HG02623 (cell line): ENCODE measurements around the gene SGMS1.

ENCODE experiments used
- ATAC-seq: cut with Tn5 transposase; IDR thresholded peaks from one replicate; pipeline ENCODE4 v1.9.1; 2021; ENCODE audit warnings: moderate library complexity; ENCODE audit not compliant: unreplicated experiment

Gene SGMS1

GRCh38 chr10:50404021-50404773, 219.6 kb downstream of the SGMS1 start:
- ATAC-seq, result no peak

GRCh38 chr10:50403074-50403473, 220.7 kb downstream of the SGMS1 start:
- ATAC-seq, result no peak

- no peak for ATAC-seq
These were observed 221.3 kb downstream of the SGMS1 start for GRCh38 chr10:50402466-50402865.

GRCh38 chr10:50400694-50401093, 223.1 kb downstream of the SGMS1 start:
- ATAC-seq, result no peak

GRCh38 chr10:50398823-50399222, 224.9 kb downstream of the SGMS1 start:
- ATAC-seq, result no peak

- ATAC-seq, result no peak
These were observed 225.4 kb downstream of the SGMS1 start for GRCh38 chr10:50398381-50398780.

GRCh38 chr10:50397312-50398140, 226.2 kb downstream of the SGMS1 start:
- peak; percentile 27 for ATAC-seq

GRCh38 chr10:50396491-50397311, 227.1 kb downstream of the SGMS1 start:
- ATAC-seq, result peak; percentile 69

- no peak for ATAC-seq
These were observed 227.9 kb downstream of the SGMS1 start for GRCh38 chr10:50395851-50396250.

GRCh38 chr10:50395271-50395670, 228.5 kb downstream of the SGMS1 start:
- ATAC-seq, result no peak

GRCh38 chr10:50394832-50395231, 228.9 kb downstream of the SGMS1 start:
- ATAC-seq, result no peak

- no peak for ATAC-seq
These were observed 229.8 kb downstream of the SGMS1 start for GRCh38 chr10:50393784-50394467.

- no peak for ATAC-seq
These were observed 230.6 kb downstream of the SGMS1 start for GRCh38 chr10:50392966-50393718.

- ATAC-seq, result no peak
These were observed 231.3 kb downstream of the SGMS1 start for GRCh38 chr10:50392426-50392825.

- no peak for ATAC-seq
These were observed 233.5 kb downstream of the SGMS1 start for GRCh38 chr10:50390302-50390701.

- ATAC-seq, result no peak
These were observed 235.6 kb downstream of the SGMS1 start for GRCh38 chr10:50388181-50388580.

- ATAC-seq, result peak; percentile 54
These were observed 236.1 kb downstream of the SGMS1 start for GRCh38 chr10:50387732-50388073.

GRCh38 chr10:50387007-50387731, 236.6 kb downstream of the SGMS1 start:
- no peak for ATAC-seq

- ATAC-seq, result no peak
These were observed 238.1 kb downstream of the SGMS1 start for GRCh38 chr10:50385624-50386023.
